ENCODE measurements around the gene DNMT3L.
"Not testable (repeated sequence)": the region's sequence is repeated elsewhere in the genome, so short reads cannot be mapped to it uniquely, and the experiment has no call there.

- not testable (repeated sequence) for TF ChIP-seq CTCF (IDR thresholded peaks at IDR 0.05; ENCODE audit: low read length); EZH2 (optimal IDR thresholded peaks at IDR 0.05; ENCODE audit: low read depth, low read length)
These were observed 64.6 kb downstream of the DNMT3L start for GRCh38 chr21:44197156-44197516.
